ENCODE data around the gene CDK2AP2.

- TF ChIP-seq CTCF (conservative IDR thresholded peaks at IDR 0.05; ENCODE audit: low read depth in 2 of 2) (no peak), POLR2AphosphoS5 (IDR thresholded peaks at IDR 0.05; ENCODE audit: low read depth) (no peak), EZH2 (IDR thresholded peaks at IDR 0.05; ENCODE audit: low read depth, unreplicated experiment) (no peak), REST (IDR thresholded peaks at IDR 0.05; ENCODE audit: unreplicated experiment) (no peak), EZH2phosphoT487 (IDR thresholded peaks at IDR 0.05; ENCODE audit: unreplicated experiment) (no peak), JUNB (IDR thresholded peaks at IDR 0.05; ENCODE audit: unreplicated experiment) (no peak), ZNF114 (CRISPR knock-in tag; IDR thresholded peaks at IDR 0.05) (no peak), CREB1 (CRISPR knock-in tag; IDR thresholded peaks at IDR 0.05; ENCODE audit: low read depth) (no peak), ETS1 (IDR thresholded peaks at IDR 0.05) (no peak), STAT1 (IDR thresholded peaks at IDR 0.05; ENCODE audit: unreplicated experiment) (no peak)
These were observed 12.5 kb downstream of the CDK2AP2 start for GRCh38 chr11:67495234-67496005.

Measured in GM23338 (cell line).